Left lung (tissue), 10 donors: ENCODE measurements around the gene DPYSL5. TPM values are rescaled to one million over a fixed set of nuclear protein-coding genes. Genes with fewer than 3 reads are reported as not detected.

Experiments used
- ATAC-seq: fragments of 200-7000 bp; cut with Tn5 transposase; one replicate; pipeline ENCODE4 v1.9.1; 2020; ENCODE audit warnings: moderate library complexity
- DNase-seq, 4 donors: peaks; one replicate each; pipeline ENCODE4 v3.0.0-alpha.2; 2013 to 2020
- H3K27ac ChIP-seq, 2 donors: fragments of 200-600 bp; sonication (generic) in 1 of 2; one replicate each; pipeline versions ENCODE4 v1.5.0 to v1.8.0; 2020 to 2021
- H3K27me3 ChIP-seq, 2 donors: fragments of 200-600 bp; sonication (generic) in 1 of 2; one replicate each; pipeline versions ENCODE4 v1.5.0 to v1.8.0; 2020 to 2021
- H3K36me3 ChIP-seq, 2 donors: fragments of 200-600 bp; sonication (generic) in 1 of 2; one replicate each; pipeline versions ENCODE4 v1.5.0 to v1.8.0; 2020 to 2021
- H3K4me1 ChIP-seq, 2 donors: fragments of 200-600 bp; one replicate each; pipeline ENCODE4 v1.8.0; 2021
- H3K4me3 ChIP-seq, 2 donors: fragments of 200-600 bp; sonication (generic) in 1 of 2; one replicate each; pipeline versions ENCODE4 v1.5.0 to v1.8.0; 2020 to 2021; ENCODE audit warnings: mild to moderate bottlenecking in 1 of 2
- H3K9me3 ChIP-seq, 2 donors: fragments of 200-600 bp; sonication (generic) in 1 of 2; one replicate each; pipeline versions ENCODE4 v1.5.0 to v1.8.0; 2020 to 2021
- CTCF ChIP-seq, 2 donors: fragments of 200-600 bp; sonication (generic) in 1 of 2; IDR thresholded peaks; one replicate each; pipeline versions ENCODE4 v1.5.0 to v1.8.0; 2021; ENCODE audit warnings: antibody characterized with exemption in 2 of 2
- intact Hi-C, 2 donors: fragments of 100-400 bp; cut with DNase I; formaldehyde crosslinking; loops; one replicate each; pipeline versions ENCODE4 v1.11.2 to v1.14.2; 2022
- polyA plus RNA-seq, 6 donors: library from polyadenylated mRNA; unstranded; fragments of 120-200 nt; gene quantifications; one replicate each; pipeline ENCODE4 v1.2.1, GENCODE V29; 2013; ENCODE audit not compliant: insufficient read length in 6 of 6
- total RNA-seq, 2 donors: library from RNA; stranded (reverse); fragmentation: NEBNext Ultra II Directional; extraction: Animal tissue kit (Norgen Biotek cat#: 25700); gene quantifications; one replicate each; pipeline ENCODE4 v1.2.1, GENCODE V29; 2021
- donor health status: DM: no; HTN: yes; CAD: no.
- donor health status: DM: no; HTN: no; CAD: no.

The DPYSL5 gene
- total and polyA plus RNA-seq, 8 donors = 0.07 to 0.37 (median 0.23) TPM; not detected in 2

- ATAC-seq (no peak), DNase-seq (no peak)
- no peak for TF ChIP-seq CTCF (IDR thresholded peaks at IDR 0.05)
- Histone ChIP-seq H3K9me3 (no peaks in the 10 kb centered on the region), H3K4me1 (no peaks in the 10 kb centered on the region), H3K4me3 (no peak overlapping the region), H3K27ac (no peak overlapping the region), H3K36me3 (no peaks in the 10 kb centered on the region), H3K27me3 (peaks cover 0 to 27% of the 10 kb centered on the region in 2 donors)
- intact Hi-C loops = no loop called here
These were observed 25.5 kb downstream of the DPYSL5 start for GRCh38 chr2:26873286-26873983.

- no peak overlapping the region for H3K4me3 ChIP-seq
- no peaks in the 10 kb centered on the region for H3K4me1 ChIP-seq
- H3K36me3 ChIP-seq = no peaks in the 10 kb centered on the region
- no peak for TF ChIP-seq CTCF (IDR thresholded peaks at IDR 0.05)
- ATAC-seq (no peak), DNase-seq (no peak)
- intact Hi-C loops = no loop called here
- no peaks in the 10 kb centered on the region for H3K9me3 ChIP-seq
- peaks cover 0 to 23% of the 10 kb centered on the region in 2 donors for H3K27me3 ChIP-seq
- no peak overlapping the region for H3K27ac ChIP-seq
These were observed 26.6 kb downstream of the DPYSL5 start for GRCh38 chr2:26874514-26874913.

- intact Hi-C loops = no loop called here
- Histone ChIP-seq H3K4me3 (no peak overlapping the region), H3K27me3 (peaks cover 0 to 18% of the 10 kb centered on the region in 2 donors), H3K4me1 (no peaks in the 10 kb centered on the region), H3K9me3 (no peaks in the 10 kb centered on the region), H3K36me3 (no peaks in the 10 kb centered on the region), H3K27ac (no peak overlapping the region)
- DNase-seq (no peak), ATAC-seq (no peak)
- TF ChIP-seq CTCF (IDR thresholded peaks at IDR 0.05) = no peak
These were observed 27.2 kb downstream of the DPYSL5 start for GRCh38 chr2:26875065-26875634.

GRCh38 chr2:26875808-26876207, 27.9 kb downstream of the DPYSL5 start:
- Histone ChIP-seq H3K4me3 (no peak overlapping the region), H3K36me3 (no peaks in the 10 kb centered on the region), H3K27me3 (peaks cover 0 to 21% of the 10 kb centered on the region in 2 donors), H3K9me3 (no peaks in the 10 kb centered on the region), H3K4me1 (no peaks in the 10 kb centered on the region), H3K27ac (no peak overlapping the region)
- intact Hi-C loops = no loop called here
- DNase-seq = no peak
- TF ChIP-seq CTCF (IDR thresholded peaks at IDR 0.05) = no peak
- no peak for ATAC-seq

- peaks cover 0 to 25% of the 10 kb centered on the region in 2 donors for H3K27me3 ChIP-seq
- no peak for ATAC-seq
- DNase-seq = no peak
- intact Hi-C loops = no loop called here
- H3K9me3 ChIP-seq = no peaks in the 10 kb centered on the region
- H3K36me3 ChIP-seq = no peaks in the 10 kb centered on the region
- no peak overlapping the region for H3K4me3 ChIP-seq
- TF ChIP-seq CTCF (IDR thresholded peaks at IDR 0.05) = no peak
- no peak overlapping the region for H3K27ac ChIP-seq
- H3K4me1 ChIP-seq = no peaks in the 10 kb centered on the region
These were observed 28.3 kb downstream of the DPYSL5 start for GRCh38 chr2:26876260-26876659.
